HG03097 (cell line): ENCODE measurements around the gene TBC1D22A.

Source experiments
- ATAC-seq: cut with Tn5 transposase; IDR thresholded peaks from one replicate; pipeline ENCODE4 v1.9.1; 2021; ENCODE audit not compliant: unreplicated experiment, low FRiP score

TBC1D22A gene

GRCh38 chr22:47016631-47017030 lies 254.2 kb downstream of the TBC1D22A start:
- no peak for ATAC-seq

- no peak for ATAC-seq
These were observed 254.8 kb downstream of the TBC1D22A start for GRCh38 chr22:47017245-47017644.

GRCh38 chr22:47018010-47018910 lies 255.8 kb downstream of the TBC1D22A start:
- ATAC-seq, result no peak

- ATAC-seq, result no peak
These were observed 256.8 kb downstream of the TBC1D22A start for GRCh38 chr22:47019012-47019790.

GRCh38 chr22:47020166-47020565 lies 257.7 kb downstream of the TBC1D22A start:
- no peak for ATAC-seq

GRCh38 chr22:47021371-47022074 lies 259.1 kb downstream of the TBC1D22A start:
- ATAC-seq, result no peak

- no peak for ATAC-seq
These were observed 259.6 kb downstream of the TBC1D22A start for GRCh38 chr22:47022075-47022473.

GRCh38 chr22:47022475-47022874 lies 260.0 kb downstream of the TBC1D22A start:
- no peak for ATAC-seq

GRCh38 chr22:47023871-47024270 lies 261.4 kb downstream of the TBC1D22A start:
- ATAC-seq, result no peak

GRCh38 chr22:47027766-47028165 lies 265.3 kb downstream of the TBC1D22A start:
- ATAC-seq, result no peak

GRCh38 chr22:47029244-47030074 lies 267.0 kb downstream of the TBC1D22A start:
- no peak for ATAC-seq

- ATAC-seq, result no peak
These were observed 267.8 kb downstream of the TBC1D22A start for GRCh38 chr22:47030143-47030661.

- no peak for ATAC-seq
These were observed 268.6 kb downstream of the TBC1D22A start for GRCh38 chr22:47030881-47031627.

GRCh38 chr22:47031628-47031915 lies 269.1 kb downstream of the TBC1D22A start:
- ATAC-seq, result no peak

GRCh38 chr22:47032091-47032943 lies 269.9 kb downstream of the TBC1D22A start:
- ATAC-seq, result no peak

- no peak for ATAC-seq
These were observed 270.7 kb downstream of the TBC1D22A start for GRCh38 chr22:47032956-47033647.

- ATAC-seq, result no peak
These were observed 271.2 kb downstream of the TBC1D22A start for GRCh38 chr22:47033648-47034000.
